COLO668 (cell line): ENCODE data around the gene LCE1E.
A peak's percentile ranks its signal among the peaks of the same experiment; 100 is the strongest.

Experiments used
- DNase-seq: peaks from one replicate; lab custom pipeline; 2025; ENCODE audit not compliant: unreplicated experiment; lab: John Stamatoyannopoulos, UW

The LCE1E gene

DNA sequence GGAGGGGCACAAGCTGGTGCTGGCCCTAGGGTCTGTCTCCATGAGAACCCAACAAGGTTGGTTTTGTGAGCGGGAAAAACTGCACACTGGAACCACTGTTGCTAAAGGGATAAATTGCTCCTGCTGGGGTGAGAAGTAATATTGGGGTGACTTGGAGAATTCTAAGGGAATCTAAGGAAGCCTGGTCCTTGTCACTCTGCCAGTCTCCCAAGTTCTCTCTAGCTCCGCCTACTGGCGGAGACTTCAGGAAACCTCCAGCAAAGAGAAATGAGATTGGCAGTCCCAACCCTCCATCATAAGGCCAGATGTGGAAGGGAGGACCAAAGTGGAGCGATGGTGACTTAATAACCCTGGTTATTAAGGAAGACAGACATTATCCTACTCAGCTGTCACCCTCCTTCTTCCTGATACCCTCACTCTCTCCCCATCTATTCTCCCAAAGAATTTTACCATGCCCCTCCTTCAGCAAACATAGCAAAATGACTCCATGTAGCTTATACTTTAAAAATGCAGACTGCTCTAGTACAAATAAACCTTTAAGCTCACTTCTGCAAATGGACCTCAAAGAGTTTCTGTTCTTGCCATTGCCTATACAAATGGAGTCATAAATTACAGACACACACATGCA lies 8.4 kb upstream of the LCE1E start:
- DNase-seq: peak; percentile 17

DNA sequence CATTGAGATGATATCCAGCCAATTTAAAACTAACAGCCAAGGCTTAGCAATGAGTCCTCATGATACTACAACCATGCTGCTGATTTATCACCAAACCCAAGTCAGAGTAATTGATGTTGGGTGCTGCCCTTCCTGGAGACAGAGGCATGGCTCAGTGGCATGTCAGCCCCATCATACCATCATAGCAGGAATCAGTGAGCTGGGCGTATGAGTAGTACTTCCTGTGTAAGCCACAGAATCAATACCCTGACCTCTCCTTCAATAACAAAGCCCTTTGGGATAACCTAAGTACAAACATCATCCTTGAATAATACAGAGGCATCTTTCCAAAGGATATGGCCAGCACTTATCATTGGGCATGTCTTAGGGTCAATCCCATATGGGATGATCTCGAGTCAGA lies 3.0 kb upstream of the LCE1E start:
- DNase-seq: no peak

GRCh38 chr1:152795686-152796085 lies 9.6 kb downstream of the LCE1E start:
- DNase-seq: no peak

DNA sequence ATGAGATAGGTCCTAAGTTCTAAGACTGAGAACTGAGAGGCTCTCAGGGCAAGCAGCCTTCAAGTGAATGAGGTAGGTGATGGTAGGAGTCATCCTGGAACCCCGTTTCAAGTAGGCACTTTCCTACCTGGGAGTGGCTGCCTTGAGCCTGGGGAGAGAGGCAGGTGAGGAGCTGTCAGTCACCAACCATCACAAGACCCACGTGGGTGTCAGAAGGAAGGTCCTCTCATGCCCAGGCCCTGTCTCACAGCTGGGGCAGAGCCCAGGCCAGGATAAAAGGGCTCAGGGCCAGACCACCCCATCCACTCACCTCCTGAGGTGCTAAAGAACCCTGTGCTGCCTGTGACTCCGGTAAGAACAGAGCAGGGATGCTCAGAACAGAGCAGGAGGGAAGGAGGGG lies 10.4 kb downstream of the LCE1E start, which contains the start of gene LCE1D:
TSS of gene LCE1D (plus strand) at position 301 of the 400 bp plus-strand sequence. CDS start 1,074 bp downstream, outside the sequence.
- no peak for DNase-seq

- DNase-seq: no peak
Measured at GRCh38 chr1:152801333-152801732, 15.3 kb downstream of the LCE1E start.

DNA sequence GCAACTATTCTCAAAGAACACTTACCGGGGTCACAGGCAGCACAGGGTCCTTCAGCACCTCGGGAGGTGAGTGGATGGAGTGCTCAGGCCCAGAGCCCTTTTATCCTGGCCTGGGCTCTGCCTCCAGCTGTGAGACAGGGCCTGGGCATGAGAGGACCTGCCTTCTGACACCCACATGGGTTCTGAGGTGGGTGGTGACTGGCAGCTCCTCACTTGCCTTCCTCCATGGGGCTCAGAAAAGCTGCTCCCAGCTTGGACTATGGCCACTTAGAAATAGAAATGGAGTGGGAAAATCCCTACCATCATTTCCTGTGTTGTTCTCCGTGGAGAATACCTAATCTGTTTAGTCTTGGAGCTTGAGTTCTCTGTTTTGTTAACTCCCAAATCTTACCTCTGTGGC lies 20.5 kb downstream of the LCE1E start, which contains the start of gene LCE1C:
TSS of gene LCE1C (minus strand) at position 76 of the 400 bp plus-strand sequence. CDS start 1,173 bp downstream, outside the sequence.
- no peak for DNase-seq

GRCh38 chr1:152811050-152811449 lies 25.0 kb downstream of the LCE1E start:
- DNase-seq: no peak

DNA sequence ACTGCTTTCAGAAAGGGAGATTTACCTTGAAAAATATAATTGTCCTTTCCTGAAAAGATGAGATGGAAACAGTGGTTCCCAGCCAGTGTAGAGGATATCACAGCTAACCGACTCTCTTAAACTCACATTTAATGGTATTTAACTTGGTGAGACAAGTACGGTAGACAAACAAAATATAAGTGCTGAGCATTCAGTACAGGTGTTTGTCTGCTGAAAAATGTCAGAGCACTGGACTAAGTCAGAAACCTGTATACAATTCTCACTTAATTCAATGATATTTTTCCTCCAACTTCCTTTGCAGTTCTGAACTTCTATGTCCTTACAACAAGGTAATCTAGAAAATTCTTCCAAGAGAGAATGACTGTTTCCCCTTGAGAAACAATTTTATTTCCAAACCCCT lies 25.6 kb downstream of the LCE1E start, which contains the start of gene LCE1B:
TSS of gene LCE1B (plus strand) at position 301 of the 400 bp plus-strand sequence. CDS start 476 bp downstream, outside the sequence.
- no peak for DNase-seq

- DNase-seq: no peak
Measured at GRCh38 chr1:152817309-152817708, 31.3 kb downstream of the LCE1E start.

DNA sequence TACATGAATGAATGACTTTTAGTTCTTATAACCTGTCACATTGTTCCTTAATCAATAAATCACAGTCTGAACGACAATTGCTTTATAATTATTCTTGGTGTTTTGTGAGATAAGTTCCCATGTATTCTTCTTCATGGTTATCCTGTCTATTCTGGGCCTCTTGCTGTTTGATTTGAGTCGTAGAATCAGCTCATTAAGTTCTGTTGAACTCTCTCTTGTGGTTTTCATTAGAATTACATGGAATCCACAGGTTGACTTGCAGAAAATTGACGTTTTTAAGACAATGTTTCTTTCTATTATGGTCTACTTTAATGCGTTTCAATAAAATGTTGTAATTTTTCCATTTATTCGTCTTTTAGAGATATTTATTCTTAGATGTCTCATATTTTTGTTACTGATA lies 37.2 kb downstream of the LCE1E start:
- DNase-seq: no peak

GRCh38 chr1:152824964-152825363 lies 38.9 kb downstream of the LCE1E start:
- no peak for DNase-seq

DNA sequence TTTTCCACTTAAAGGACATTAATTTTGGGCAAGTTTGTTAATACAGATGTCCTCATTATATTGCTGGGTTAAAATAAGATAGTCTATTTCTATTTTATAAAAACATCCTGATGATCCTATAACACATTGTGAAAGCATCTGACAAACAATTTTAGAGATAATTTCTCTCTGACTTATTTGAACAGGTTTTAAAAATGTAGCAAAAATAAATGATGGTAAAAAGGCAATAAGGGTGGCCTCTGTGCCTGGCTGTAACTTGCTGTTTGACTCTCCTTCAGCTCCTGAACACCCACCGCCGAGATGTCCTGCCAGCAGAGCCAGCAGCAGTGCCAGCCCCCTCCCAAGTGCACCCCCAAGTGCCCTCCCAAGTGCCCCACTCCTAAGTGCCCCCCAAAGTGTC lies 41.1 kb downstream of the LCE1E start, which contains the start of gene LCE1A:
TSS of gene LCE1A (plus strand) at position 301 of the 400 bp plus-strand sequence. CDS start at position 301, 0 bp downstream.
- no peak for DNase-seq

DNA sequence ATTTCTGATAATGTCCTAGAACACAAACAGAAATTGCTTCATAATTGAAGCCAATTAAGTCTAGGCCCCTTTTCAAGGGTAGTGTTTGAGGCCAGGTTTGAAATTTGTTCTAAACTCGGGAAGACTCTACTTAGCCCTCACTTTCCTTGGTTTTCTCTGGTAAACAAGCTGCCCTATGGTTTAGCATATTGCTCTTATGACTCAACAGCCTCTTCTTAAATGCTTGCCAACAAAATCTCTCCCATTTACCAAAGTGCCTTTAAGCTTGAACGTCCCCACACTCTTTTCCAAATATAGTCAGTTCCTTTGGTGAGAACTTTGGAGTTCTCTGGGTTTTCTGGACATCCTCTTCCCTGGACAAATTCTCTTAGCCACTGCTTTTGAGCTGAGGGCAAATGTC lies 50.8 kb downstream of the LCE1E start:
- DNase-seq: no peak
